Activated CD4-positive, alpha-beta memory T cell treated with anti-CD3 and anti-CD28 coated beads, Interleukin-2, amount 10 ng/mL, durations not matched to agents 7 days and 5 days (primary cell): ENCODE measurements around the gene BTBD2. TPM values are rescaled to one million over a fixed set of nuclear protein-coding genes. Genes with fewer than 3 reads are reported as not detected.

Experiments used
- CTCF ChIA-PET: fragments of 350-600 bp; sonication (Branson Sonifier 250); formaldehyde crosslinking; loops from one replicate; lab custom pipeline; 2021; ENCODE audit warnings: antibody characterized with exemption, inconsistent platforms; lab: Charles Lee
- POLR2A ChIA-PET: fragments of 350-600 bp; sonication (Branson Sonifier 250); formaldehyde crosslinking; loops from one replicate; lab custom pipeline; 2021; ENCODE audit warnings: antibody characterized with exemption; lab: Charles Lee
- DNase-seq: peaks from one replicate; pipeline ENCODE4 v3.0.0-alpha.2; 2020
- H3K27ac Mint-ChIP-seq: one replicate; pipeline ENCODE4 v1.8.0; 2021; ENCODE audit warnings: mild to moderate bottlenecking, mixed read lengths
- H3K27me3 Mint-ChIP-seq: one replicate; pipeline ENCODE4 v1.8.0; 2021; ENCODE audit warnings: mixed read lengths
- H3K36me3 Mint-ChIP-seq: one replicate; pipeline ENCODE4 v1.8.0; 2021; ENCODE audit warnings: low read depth, mixed read lengths
- H3K4me1 Mint-ChIP-seq: one replicate; pipeline ENCODE4 v1.8.0; 2021; ENCODE audit warnings: mixed read lengths
- H3K4me3 Mint-ChIP-seq: one replicate; pipeline ENCODE4 v1.8.0; 2021; ENCODE audit warnings: mild to moderate bottlenecking, mixed read lengths
- H3K9me3 Mint-ChIP-seq: one replicate; pipeline ENCODE4 v1.8.0; 2021; ENCODE audit warnings: mixed read lengths
- total RNA-seq, 2 experiments: library from RNA; stranded (reverse); gene quantifications; one replicate each; pipeline ENCODE4 v1.2.3, GENCODE V29; 2021

The BTBD2 gene
- total RNA-seq, result 10 to 100 TPM; 55.4 to 57.1 TPM

DNA sequence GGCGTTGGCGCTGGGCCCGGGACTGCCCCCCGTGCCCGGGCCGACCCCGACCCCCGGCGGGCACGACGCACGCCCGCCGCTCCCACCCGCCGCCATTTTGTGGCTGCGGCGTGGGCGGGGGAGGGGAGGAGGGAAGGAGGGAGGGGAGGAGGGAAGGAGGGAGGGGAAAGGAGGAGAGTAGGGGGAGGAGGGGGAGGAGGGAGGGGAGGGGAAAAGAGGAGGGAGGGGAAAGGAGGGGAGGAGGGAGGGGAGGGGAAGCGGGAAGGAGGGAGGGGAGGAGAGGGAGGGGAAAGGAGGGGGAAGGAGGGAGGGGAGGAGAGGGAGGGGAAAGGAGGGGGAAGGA is at the start of gene BTBD2:
Gene BTBD2 (minus strand): TSS at position 107 of the 343 bp plus-strand sequence. CDS start 11 bp downstream, at position 96.
- H3K4me1 Mint-ChIP-seq, result peaks cover 15% of the 10 kb centered on the region
- DNase-seq, result peak; percentile 61
- ChIA-PET POLR2A (no interaction called here), CTCF (interaction anchor here (1.0 to 1.5 kb wide), 2 partner anchors 54 to 86 kb away, joined by 3 read pairs; no protein-coding TSS in a partner anchor)
- no peak within 1 kb of the TSS for H3K27ac Mint-ChIP-seq
- no peaks in the 10 kb centered on the region for H3K9me3 Mint-ChIP-seq
- H3K36me3 Mint-ChIP-seq, result peaks cover 12% of the 10 kb centered on the region
- no peaks in the 10 kb centered on the region for H3K27me3 Mint-ChIP-seq
- peak within 1 kb of the TSS; percentile 63 for H3K4me3 Mint-ChIP-seq

DNA sequence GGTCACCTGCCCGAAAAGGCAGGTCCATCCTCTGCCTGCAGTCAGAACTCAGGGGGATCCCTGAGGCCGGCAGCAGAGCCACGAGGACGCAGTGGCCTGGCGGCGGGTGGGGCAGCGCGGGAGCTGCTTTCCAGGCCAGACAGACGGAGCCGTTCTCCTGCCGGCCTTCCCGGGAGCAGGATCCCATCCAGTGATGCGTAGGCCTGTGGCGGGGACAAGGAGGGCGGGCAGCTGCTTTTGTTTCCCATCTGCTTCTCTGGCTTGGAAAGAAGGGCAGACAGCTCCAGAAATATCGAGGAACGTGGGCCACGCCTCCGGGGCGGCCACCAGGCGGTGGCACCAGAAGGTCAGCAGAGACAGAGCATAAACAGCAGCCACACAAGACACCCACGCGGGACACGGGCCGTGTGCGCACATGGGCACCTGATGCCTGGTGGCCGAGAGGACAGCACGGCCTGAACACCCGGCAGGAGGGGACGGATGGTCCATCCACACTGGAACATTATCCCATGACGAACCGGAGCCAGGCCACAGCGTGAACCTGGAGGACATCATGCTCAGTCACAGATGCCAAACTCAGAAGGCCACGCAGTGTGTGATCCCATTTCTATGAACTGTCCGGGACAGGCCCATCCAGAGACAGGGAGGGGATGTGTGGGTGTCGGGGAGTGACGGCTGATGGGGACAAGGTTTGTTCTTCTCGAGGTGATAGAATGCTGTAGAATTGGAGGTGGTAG is 49.4 kb upstream of the BTBD2 start:
- DNase-seq, result no peak
- ChIA-PET CTCF (interaction anchor here (1.0 kb wide), 1 partner anchor 167 kb away, joined by 3 read pairs; no protein-coding TSS in a partner anchor), POLR2A (no interaction called here)
- H3K27me3 Mint-ChIP-seq, result no peaks in the 10 kb centered on the region
- H3K27ac Mint-ChIP-seq, result no peak overlapping the region
- no peaks in the 10 kb centered on the region for H3K9me3 Mint-ChIP-seq
- H3K4me3 Mint-ChIP-seq, result no peak overlapping the region
- peaks cover 9% of the 10 kb centered on the region for H3K36me3 Mint-ChIP-seq
- H3K4me1 Mint-ChIP-seq, result peaks cover 23% of the 10 kb centered on the region

DNA sequence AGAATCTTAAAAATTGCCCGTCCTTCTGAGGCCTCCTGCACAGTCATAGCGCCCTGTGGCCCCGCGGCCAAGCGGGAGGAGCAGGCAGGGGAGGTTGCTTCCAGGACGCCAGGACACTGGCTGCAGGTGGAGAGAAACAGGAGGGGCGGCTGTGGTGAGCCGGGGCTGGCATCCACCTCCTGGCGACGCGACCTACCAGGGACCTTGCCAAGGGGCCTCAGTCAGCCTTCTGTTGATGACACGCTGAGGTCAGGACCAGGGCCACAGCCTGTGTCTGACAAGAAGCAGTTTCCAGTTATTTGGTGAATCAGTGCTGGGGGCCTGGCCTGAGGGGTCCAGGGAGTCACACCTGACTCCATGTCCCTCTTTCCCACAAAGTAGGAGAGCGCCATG is 48.9 kb upstream of the BTBD2 start:
- H3K9me3 Mint-ChIP-seq, result no peaks in the 10 kb centered on the region
- H3K4me1 Mint-ChIP-seq, result peaks cover 20% of the 10 kb centered on the region
- no peak overlapping the region for H3K27ac Mint-ChIP-seq
- no peaks in the 10 kb centered on the region for H3K27me3 Mint-ChIP-seq
- peaks cover 4% of the 10 kb centered on the region for H3K36me3 Mint-ChIP-seq
- H3K4me3 Mint-ChIP-seq, result no peak overlapping the region
- no peak for DNase-seq
- ChIA-PET CTCF (no interaction called here), POLR2A (no interaction called here)

DNA sequence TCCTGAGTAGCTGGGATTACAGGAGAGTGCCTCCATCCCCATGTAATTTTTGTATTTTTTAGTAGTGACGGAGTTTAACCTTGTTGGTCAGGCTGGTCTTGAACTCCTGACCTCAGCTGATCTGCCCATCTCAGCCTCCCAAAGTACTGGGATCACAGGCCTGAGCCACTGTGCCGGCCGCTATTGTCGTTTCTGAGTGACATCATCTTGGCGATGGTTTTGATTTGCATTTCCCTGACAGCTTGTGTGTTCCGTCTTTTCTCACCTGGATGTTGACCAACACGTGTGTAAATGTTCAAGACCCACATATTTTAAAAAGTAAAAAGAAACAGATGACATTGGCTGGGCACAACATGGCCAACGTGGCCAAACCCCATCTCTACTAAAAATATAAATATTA is 48.3 kb upstream of the BTBD2 start:
- ChIA-PET CTCF (interaction anchor here (0.7 to 1.6 kb wide), 2 partner anchors 12 to 165 kb away, joined by 3 to 5 read pairs; no protein-coding TSS in a partner anchor), POLR2A (interaction anchor here (1.3 to 4.2 kb wide), 2 partner anchors 12 to 19 kb away, joined by 9 to 35 read pairs; partner anchors contain the start of gene MKNK2)
- peak overlapping the region; percentile 32 for H3K4me3 Mint-ChIP-seq
- peaks cover 24% of the 10 kb centered on the region for H3K4me1 Mint-ChIP-seq
- H3K27me3 Mint-ChIP-seq, result no peaks in the 10 kb centered on the region
- no peak overlapping the region for H3K27ac Mint-ChIP-seq
- peaks cover 4% of the 10 kb centered on the region for H3K36me3 Mint-ChIP-seq
- no peak for DNase-seq
- H3K9me3 Mint-ChIP-seq, result no peaks in the 10 kb centered on the region

DNA sequence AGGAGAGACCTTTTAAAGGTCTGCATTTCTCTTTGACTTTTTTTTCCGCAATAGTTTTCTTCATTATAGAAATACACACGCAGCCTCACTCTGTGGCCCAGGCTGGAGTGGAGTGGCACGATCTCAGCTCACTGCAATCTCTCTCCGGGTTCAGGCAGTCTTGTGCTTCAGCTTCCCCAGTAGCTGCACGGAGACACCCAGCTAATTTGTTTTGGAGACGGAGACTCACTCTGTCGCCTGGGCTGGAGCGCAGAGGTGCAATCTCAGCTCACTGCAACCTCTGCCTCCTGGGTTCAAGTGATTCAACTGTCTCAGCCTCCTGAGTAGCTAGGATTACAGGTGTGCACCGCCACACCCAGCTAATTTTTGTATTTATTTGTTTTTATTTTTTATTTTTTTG is 47.3 kb upstream of the BTBD2 start:
- Mint-ChIP-seq H3K4me1 (peaks cover 27% of the 10 kb centered on the region), H3K4me3 (peak overlapping the region; percentile 91), H3K27me3 (no peaks in the 10 kb centered on the region), H3K9me3 (no peaks in the 10 kb centered on the region), H3K27ac (peak overlapping the region; percentile 86), H3K36me3 (no peaks in the 10 kb centered on the region)
- CTCF ChIA-PET, result interaction anchor here (1.6 kb wide), 1 partner anchor 11 kb away, joined by 5 read pairs; no protein-coding TSS in a partner anchor
- DNase-seq, result no peak
- POLR2A ChIA-PET, result interaction anchor here (0.7 to 4.2 kb wide), 4 partner anchors 11 to 1964 kb away, joined by 3 to 35 read pairs (median 8); partner anchors contain the start of gene MKNK2

DNA sequence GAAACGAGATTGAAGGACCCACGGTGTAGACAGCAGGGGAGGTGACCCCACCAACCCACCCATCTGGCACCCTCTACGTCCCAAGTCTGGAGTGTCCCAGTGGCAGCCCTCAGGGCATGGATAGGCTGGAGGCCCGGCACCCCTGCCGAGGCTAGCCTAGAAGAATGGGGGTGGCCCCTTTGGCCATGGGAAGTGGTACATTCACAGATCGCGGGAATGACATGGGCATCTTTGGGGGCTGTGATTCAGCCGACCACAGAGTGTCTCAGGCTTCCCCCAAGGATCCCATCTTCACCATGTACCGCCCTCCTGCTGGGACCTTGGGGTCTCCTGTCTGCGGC is 46.8 kb upstream of the BTBD2 start:
- CTCF ChIA-PET, result interaction anchor here (0.7 to 2.2 kb wide), 2 partner anchors 10 to 19 kb away, joined by 3 to 8 read pairs; no protein-coding TSS in a partner anchor
- Mint-ChIP-seq H3K4me3 (peak overlapping the region; percentile 91), H3K9me3 (no peaks in the 10 kb centered on the region), H3K36me3 (no peaks in the 10 kb centered on the region), H3K4me1 (peaks cover 29% of the 10 kb centered on the region), H3K27me3 (no peaks in the 10 kb centered on the region), H3K27ac (peak overlapping the region; percentile 86)
- POLR2A ChIA-PET, result interaction anchor here (1.2 to 4.2 kb wide), 5 partner anchors 10 to 32 kb away, joined by 6 to 35 read pairs (median 7); partner anchors contain the start of gene MKNK2
- no peak for DNase-seq

DNA sequence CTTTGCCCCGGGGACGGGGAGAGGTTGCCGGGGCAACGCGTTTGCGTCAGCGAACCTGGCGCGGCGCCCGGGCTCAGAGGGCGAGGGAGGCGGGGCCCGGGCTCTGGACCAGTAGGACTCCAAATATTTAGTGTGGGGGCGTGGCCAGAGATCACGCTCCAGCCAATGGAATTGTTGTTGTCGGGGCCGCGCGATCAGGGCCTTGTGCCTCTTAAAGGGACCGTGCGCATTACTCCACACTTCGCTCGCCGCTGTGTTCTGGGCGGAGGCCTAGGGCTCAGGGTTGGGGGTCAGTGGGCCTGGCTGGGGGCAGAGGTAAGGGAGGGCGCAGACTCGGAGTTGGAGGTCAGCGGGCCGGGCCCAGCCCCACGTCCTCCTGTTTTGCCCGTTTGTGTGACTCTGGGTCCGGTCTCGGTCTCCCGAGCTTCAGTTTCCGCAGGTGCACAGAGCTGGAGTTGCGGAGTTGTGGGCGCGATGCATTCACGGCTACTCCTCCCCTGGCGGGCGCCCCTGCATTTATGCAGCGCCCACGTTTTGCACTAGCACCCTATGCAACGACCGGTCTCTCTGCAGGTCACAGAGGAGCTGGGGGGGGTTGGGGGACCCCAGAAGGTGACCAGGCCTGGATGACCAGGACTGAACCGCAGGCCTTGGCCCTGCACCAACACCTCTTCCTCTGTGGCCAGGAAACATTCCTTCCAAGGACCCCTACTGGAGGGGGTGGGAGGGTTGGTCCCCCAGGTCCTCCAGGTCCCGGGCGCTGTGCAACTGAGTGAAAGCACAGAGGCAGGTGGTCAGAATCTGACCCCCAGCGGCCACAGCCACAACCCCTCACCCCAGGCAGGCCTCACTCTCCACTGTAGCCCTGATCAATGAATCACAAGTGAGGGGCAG is 46.2 kb upstream of the BTBD2 start:
- peak; percentile 99 for DNase-seq
- Mint-ChIP-seq H3K36me3 (no peaks in the 10 kb centered on the region), H3K4me3 (peak overlapping the region; percentile 91), H3K9me3 (no peaks in the 10 kb centered on the region), H3K4me1 (peaks cover 34% of the 10 kb centered on the region), H3K27ac (peak overlapping the region; percentile 86), H3K27me3 (no peaks in the 10 kb centered on the region)
- ChIA-PET POLR2A (interaction anchor here (0.6 to 4.2 kb wide), 7 partner anchors 10 to 32 kb away, joined by 3 to 35 read pairs (median 6); partner anchors contain the start of gene MKNK2), CTCF (interaction anchor here (0.7 to 2.2 kb wide), 2 partner anchors 10 to 19 kb away, joined by 3 to 8 read pairs; no protein-coding TSS in a partner anchor)

DNA sequence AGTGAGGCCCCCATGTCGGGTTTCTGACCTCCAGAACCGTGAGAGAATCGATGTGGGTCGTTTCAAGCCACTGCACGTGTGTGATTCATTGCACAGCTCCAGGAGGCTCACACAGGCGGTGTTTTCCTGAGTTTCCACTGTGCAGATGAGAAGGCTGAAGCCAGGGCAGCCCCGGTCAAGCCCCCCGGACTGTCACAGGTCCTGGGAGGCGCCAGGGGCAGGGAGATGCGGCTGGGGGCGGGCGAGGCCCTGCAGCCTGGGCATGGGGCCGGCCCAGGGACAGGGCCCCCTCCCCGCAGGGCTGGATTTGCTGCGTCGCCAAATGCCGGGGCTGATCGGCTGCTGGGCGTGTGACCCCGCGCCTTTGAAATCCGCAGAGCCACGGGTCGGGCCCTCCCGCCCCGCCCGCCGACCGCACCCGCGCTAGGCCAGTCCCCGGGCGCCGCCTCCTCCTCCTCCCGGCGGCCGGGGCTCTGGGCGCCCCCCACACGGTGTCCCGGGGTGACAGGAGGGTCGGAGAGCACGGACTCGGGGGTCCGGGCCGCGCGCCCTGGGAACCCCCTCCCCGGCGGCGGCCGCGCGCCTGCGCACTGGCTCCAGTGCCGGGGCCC is 45.5 kb upstream of the BTBD2 start:
- no peaks in the 10 kb centered on the region for H3K9me3 Mint-ChIP-seq
- POLR2A ChIA-PET, result interaction anchor here (0.6 to 4.2 kb wide), 13 partner anchors 9 to 163 kb away, joined by 3 to 35 read pairs (median 3); partner anchors contain the start of gene MKNK2
- DNase-seq, result no peak
- CTCF ChIA-PET, result interaction anchor here (0.6 to 2.2 kb wide), 2 partner anchors 9 to 1927 kb away, joined by 4 to 8 read pairs; no protein-coding TSS in a partner anchor
- H3K4me1 Mint-ChIP-seq, result peaks cover 40% of the 10 kb centered on the region
- H3K36me3 Mint-ChIP-seq, result no peaks in the 10 kb centered on the region
- H3K27me3 Mint-ChIP-seq, result no peaks in the 10 kb centered on the region
- peak overlapping the region; percentile 91 for H3K4me3 Mint-ChIP-seq
- peak overlapping the region; percentile 96 for H3K27ac Mint-ChIP-seq

DNA sequence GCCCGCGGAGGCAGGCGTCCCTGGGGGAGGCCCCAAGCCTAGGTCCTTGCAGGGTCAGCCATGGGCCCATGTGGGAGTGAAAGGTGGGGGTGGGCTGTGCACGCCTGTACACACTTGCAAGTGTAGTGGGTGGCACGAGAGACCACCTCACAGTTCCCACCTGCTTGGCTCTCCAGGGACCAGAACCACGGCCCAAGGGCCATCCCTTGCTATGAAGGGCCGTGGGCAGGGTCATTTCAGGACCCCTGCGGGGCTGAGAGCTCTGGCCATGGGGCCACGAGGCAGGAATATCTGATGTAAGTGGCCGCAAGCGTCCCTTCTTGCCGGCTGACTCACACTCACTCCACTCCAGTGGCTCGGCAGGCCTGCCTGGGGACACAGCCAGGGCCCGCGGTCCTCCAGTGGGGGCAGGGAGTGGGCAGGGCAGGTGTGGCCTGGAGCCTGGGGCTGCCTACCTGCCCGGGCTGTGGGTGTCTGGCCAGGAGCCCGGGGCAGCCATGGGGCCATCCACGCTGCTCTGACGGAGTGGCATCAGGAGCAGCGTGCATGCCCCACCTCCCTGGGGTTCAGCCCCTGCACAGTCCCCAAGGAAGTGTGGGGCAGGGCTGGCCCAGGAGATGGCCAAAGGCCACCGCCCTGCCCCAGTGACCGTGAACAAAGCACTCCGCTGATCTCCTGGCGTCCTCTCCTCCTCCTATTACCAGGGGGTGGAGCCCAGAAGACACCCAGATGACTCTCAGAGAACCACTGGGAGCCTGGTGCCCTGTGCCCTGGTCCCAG is 44.1 kb upstream of the BTBD2 start:
- peak overlapping the region; percentile 96 for H3K27ac Mint-ChIP-seq
- DNase-seq, result no peak
- peaks cover 52% of the 10 kb centered on the region for H3K4me1 Mint-ChIP-seq
- CTCF ChIA-PET, result no interaction called here
- peak overlapping the region; percentile 87 for H3K4me3 Mint-ChIP-seq
- H3K36me3 Mint-ChIP-seq, result peaks cover 2% of the 10 kb centered on the region
- H3K9me3 Mint-ChIP-seq, result no peaks in the 10 kb centered on the region
- no peaks in the 10 kb centered on the region for H3K27me3 Mint-ChIP-seq
- POLR2A ChIA-PET, result interaction anchor here (0.9 to 4.2 kb wide), 5 partner anchors 8 to 25 kb away, joined by 3 to 35 read pairs (median 5); partner anchors contain the start of gene MKNK2

DNA sequence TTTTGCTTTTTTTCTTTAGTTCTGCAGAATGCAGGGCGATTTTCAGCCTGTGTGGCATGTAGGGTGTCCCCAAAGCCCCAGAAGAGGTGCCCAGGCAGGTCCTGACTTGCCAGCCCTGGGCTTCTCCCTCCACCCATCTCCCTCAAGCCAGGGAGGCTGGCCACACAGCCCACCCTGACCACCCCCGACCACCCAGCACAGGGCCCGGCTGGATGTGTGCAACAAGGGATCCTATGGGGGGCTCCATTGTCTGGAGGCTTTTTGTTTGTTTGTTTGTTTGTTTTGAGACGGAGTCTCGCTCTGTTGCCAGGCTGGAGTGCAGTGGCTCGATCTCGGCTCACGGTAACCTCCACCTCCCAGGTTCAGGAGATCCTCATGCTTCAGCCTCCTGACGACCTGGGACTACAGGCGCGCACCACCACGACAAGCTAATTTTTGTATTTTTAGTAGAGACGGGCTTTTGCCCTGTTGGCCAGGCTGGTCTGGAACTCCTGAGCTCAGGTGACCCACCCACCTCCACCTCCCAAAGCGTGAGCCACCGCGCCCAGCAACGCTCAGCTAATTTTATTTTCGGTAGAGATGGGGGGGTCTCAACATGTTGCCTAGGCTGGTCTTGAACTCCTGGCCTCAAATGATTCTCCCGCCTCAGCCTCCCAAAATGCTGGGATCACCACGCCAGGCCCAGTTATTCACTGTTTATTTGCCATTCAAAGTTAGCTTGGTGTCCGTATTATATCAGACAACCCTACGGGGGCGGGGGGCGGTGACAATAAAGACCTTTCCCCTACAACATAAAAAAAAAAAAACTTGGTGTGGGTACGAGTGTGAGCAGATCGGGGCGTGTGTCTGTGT is 43.3 kb upstream of the BTBD2 start:
- DNase-seq, result no peak
- H3K9me3 Mint-ChIP-seq, result no peaks in the 10 kb centered on the region
- peak overlapping the region; percentile 72 for H3K27ac Mint-ChIP-seq
- H3K4me1 Mint-ChIP-seq, result peaks cover 54% of the 10 kb centered on the region
- POLR2A ChIA-PET, result interaction anchor here (0.8 to 1.5 kb wide), 3 partner anchors 9 to 36 kb away, joined by 3 to 4 read pairs (median 4); no protein-coding TSS in a partner anchor
- H3K4me3 Mint-ChIP-seq, result peak overlapping the region; percentile 44
- peaks cover 2% of the 10 kb centered on the region for H3K36me3 Mint-ChIP-seq
- H3K27me3 Mint-ChIP-seq, result no peaks in the 10 kb centered on the region
- CTCF ChIA-PET, result interaction anchor here (1.2 kb wide), 1 partner anchor 129 kb away, joined by 7 read pairs; no protein-coding TSS in a partner anchor
